ENCODE data around the gene MGMT. TPM values are rescaled to one million over a fixed set of nuclear protein-coding genes. Genes with fewer than 3 reads are reported as not detected.

The MGMT gene
- total and polyA plus RNA-seq, 2 donors (not counting 1 experiment from before 2014, with no cell fraction given) = 1.9 to 29.1 TPM

GRCh38 chr10:129778571-129778970 is 311.5 kb downstream of the MGMT start:
- H3K4me1 ChIP-seq (ENCODE audit: control insufficient read depth, extremely low read depth, insufficient read depth, low read length) = no peaks in the 10 kb centered on the region
- H3K4me3 ChIP-seq (replicated peaks in 1 of 4; ENCODE audit: control extremely low read depth in 1 of 4, insufficient read depth in 1 of 4, low read depth in 3 of 4, low read length in 4 of 4) = no peak overlapping the region
- H3K9ac ChIP-seq (ENCODE audit: insufficient read depth, low read length) = no peak overlapping the region
- H3K27me3 ChIP-seq (ENCODE audit: control insufficient read depth, insufficient read depth, low read length) = no peaks in the 10 kb centered on the region
- no peak for DNase-seq (ENCODE audit: low read depth in 2 of 2)
- TF ChIP-seq CTCF (conservative IDR thresholded peaks at IDR 0.05 in 1 of 2, IDR thresholded peaks at IDR 0.05 in 1 of 2; ENCODE audit: low read depth in 1 of 2, low read length in 2 of 2) = no peak
- no peak for TF ChIP-seq EZH2 (IDR thresholded peaks at IDR 0.05; ENCODE audit: low read length, missing control alignments)
- H3K27ac ChIP-seq (ENCODE audit: insufficient read depth, low read length) = no peak overlapping the region
- H3K4me2 ChIP-seq (ENCODE audit: extremely low read depth, insufficient read depth, low read length) = no peak overlapping the region
- no peaks in the 10 kb centered on the region for H4K20me1 ChIP-seq (ENCODE audit: control insufficient read depth, extremely low read depth, insufficient read depth, low read length)
- no peak overlapping the region for H2AFZ ChIP-seq (ENCODE audit: low read length)
- no peaks in the 10 kb centered on the region for H3K36me3 ChIP-seq (ENCODE audit: control insufficient read depth, insufficient read depth, low read length)
- H3K9me3 ChIP-seq (ENCODE audit: control insufficient read depth, insufficient read depth, low read depth, low read length) = no peaks in the 10 kb centered on the region
- H3K79me2 ChIP-seq (ENCODE audit: control insufficient read depth, insufficient read depth, low read length) = no peaks in the 10 kb centered on the region

- Histone ChIP-seq H3K4me1 (ENCODE audit: control insufficient read depth, extremely low read depth, insufficient read depth, low read length) (no peaks in the 10 kb centered on the region), H3K4me3 (replicated peaks in 1 of 4; ENCODE audit: control extremely low read depth in 1 of 4, insufficient read depth in 1 of 4, low read depth in 3 of 4, low read length in 4 of 4) (no peak overlapping the region), H3K9me3 (ENCODE audit: control insufficient read depth, insufficient read depth, low read depth, low read length) (no peaks in the 10 kb centered on the region), H3K27me3 (ENCODE audit: control insufficient read depth, insufficient read depth, low read length) (no peaks in the 10 kb centered on the region), H2AFZ (ENCODE audit: low read length) (no peak overlapping the region), H3K9ac (ENCODE audit: insufficient read depth, low read length) (no peak overlapping the region), H3K79me2 (ENCODE audit: control insufficient read depth, insufficient read depth, low read length) (no peaks in the 10 kb centered on the region), H4K20me1 (ENCODE audit: control insufficient read depth, extremely low read depth, insufficient read depth, low read length) (no peaks in the 10 kb centered on the region), H3K4me2 (ENCODE audit: extremely low read depth, insufficient read depth, low read length) (no peak overlapping the region), H3K36me3 (ENCODE audit: control insufficient read depth, insufficient read depth, low read length) (no peaks in the 10 kb centered on the region), H3K27ac (ENCODE audit: insufficient read depth, low read length) (no peak overlapping the region)
- no peak for DNase-seq (ENCODE audit: low read depth in 2 of 2)
- TF ChIP-seq EZH2 (IDR thresholded peaks at IDR 0.05; ENCODE audit: low read length, missing control alignments) (no peak), CTCF (conservative IDR thresholded peaks at IDR 0.05 in 1 of 2, IDR thresholded peaks at IDR 0.05 in 1 of 2; ENCODE audit: low read depth in 1 of 2, low read length in 2 of 2) (no peak)
Observed at GRCh38 chr10:129779126-129780111, 312.4 kb downstream of the MGMT start.

GRCh38 chr10:129780198-129780597 is 313.2 kb downstream of the MGMT start:
- Histone ChIP-seq H4K20me1 (ENCODE audit: control insufficient read depth, extremely low read depth, insufficient read depth, low read length) (no peaks in the 10 kb centered on the region), H3K9ac (ENCODE audit: insufficient read depth, low read length) (no peak overlapping the region), H3K27ac (ENCODE audit: insufficient read depth, low read length) (no peak overlapping the region), H3K4me2 (ENCODE audit: extremely low read depth, insufficient read depth, low read length) (no peak overlapping the region), H3K36me3 (ENCODE audit: control insufficient read depth, insufficient read depth, low read length) (no peaks in the 10 kb centered on the region), H3K79me2 (ENCODE audit: control insufficient read depth, insufficient read depth, low read length) (no peaks in the 10 kb centered on the region), H3K4me3 (replicated peaks in 1 of 4; ENCODE audit: control extremely low read depth in 1 of 4, insufficient read depth in 1 of 4, low read depth in 3 of 4, low read length in 4 of 4) (no peak overlapping the region), H3K27me3 (ENCODE audit: control insufficient read depth, insufficient read depth, low read length) (no peaks in the 10 kb centered on the region), H3K4me1 (ENCODE audit: control insufficient read depth, extremely low read depth, insufficient read depth, low read length) (no peaks in the 10 kb centered on the region), H3K9me3 (ENCODE audit: control insufficient read depth, insufficient read depth, low read depth, low read length) (no peaks in the 10 kb centered on the region), H2AFZ (ENCODE audit: low read length) (no peak overlapping the region)
- DNase-seq (ENCODE audit: low read depth in 2 of 2) = no peak
- TF ChIP-seq EZH2 (IDR thresholded peaks at IDR 0.05; ENCODE audit: low read length, missing control alignments) (no peak), CTCF (conservative IDR thresholded peaks at IDR 0.05 in 1 of 2, IDR thresholded peaks at IDR 0.05 in 1 of 2; ENCODE audit: low read depth in 1 of 2, low read length in 2 of 2) (no peak)

Measured in fibroblast of lung (primary cell).